HEK293 (cell line): ENCODE data around the gene TBC1D4.

Source experiments
- CTCF ChIA-PET: fragments of 350-600 bp; formaldehyde crosslinking; extraction: SDS; loops from one replicate; lab custom pipeline; 2021; ENCODE audit warnings: antibody characterized with exemption; lab: Yijun Ruan, JAX
- POLR2A ChIA-PET: fragments of 300-600 bp; formaldehyde crosslinking; extraction: SDS; loops from one replicate; lab custom pipeline; 2020; ENCODE audit warnings: antibody characterized with exemption, inconsistent platforms; lab: Yijun Ruan, JAX
- H3K27ac ChIP-seq: fragments of 200-500 bp; sonication (Bioruptor generic); 2 replicates; pipeline ENCODE4 v1.5.1; 2014; ENCODE audit warnings: low read depth, low read length, control low read depth, inconsistent platforms; ENCODE audit errors: extremely low read depth
- H3K36me3 ChIP-seq, 2 experiments: fragments of 200-500 bp in 1 of 2; sonication (Bioruptor generic) in 1 of 2; 1 replicate in 1 of 2; 2 replicates in 1 of 2; pipeline ENCODE4 v1.5.1; 2014 to 2017; ENCODE audit warnings: inconsistent platforms in 2 of 2, low read length in 2 of 2; ENCODE audit not compliant: control insufficient read depth in 2 of 2, insufficient read depth in 1 of 2
- H3K4me1 ChIP-seq: fragments of 200-500 bp; sonication (Bioruptor generic); 2 replicates; pipeline ENCODE4 v1.5.1; 2014; ENCODE audit warnings: mild to moderate bottlenecking, low read length, inconsistent platforms; ENCODE audit not compliant: control insufficient read depth, insufficient read depth
- H3K4me3 ChIP-seq: 2 replicates; pipeline ENCODE4 v1.5.1; 2011; ENCODE audit warnings: low read depth, mild to moderate bottlenecking, control low read depth, low read length, moderate library complexity
- H3K9me3 ChIP-seq: fragments of 200-500 bp; sonication (Bioruptor generic); 2 replicates; pipeline ENCODE4 v1.5.1; 2014; ENCODE audit warnings: low read depth, low read length, inconsistent platforms; ENCODE audit not compliant: control insufficient read depth, insufficient read depth
- ATF2 ChIP-seq: fragments of 450-650 bp; formaldehyde crosslinking; IDR thresholded peaks from 2 replicates; pipeline ENCODE4 v1.5.1; 2016; ENCODE audit warnings: missing biosample characterization, missing genetic modification characterization, low read depth
- FEZF1 ChIP-seq: fragments of 450-650 bp; formaldehyde crosslinking; IDR thresholded peaks from 2 replicates; pipeline ENCODE4 v1.5.1; 2016; ENCODE audit warnings: missing biosample characterization, missing genetic modification characterization
- GLI2 ChIP-seq: fragments of 450-650 bp; formaldehyde crosslinking; IDR thresholded peaks from 2 replicates; pipeline ENCODE4; 2017; ENCODE audit warnings: missing biosample characterization, missing genetic modification characterization, low read depth, borderline replicate concordance
- INSM2 ChIP-seq: fragments of 450-650 bp; formaldehyde crosslinking; IDR thresholded peaks from 2 replicates; pipeline ENCODE4 v1.5.1; 2016; ENCODE audit warnings: missing biosample characterization, missing genetic modification characterization
- KLF8 ChIP-seq: fragments of 450-650 bp; formaldehyde crosslinking; IDR thresholded peaks from 2 replicates; pipeline ENCODE4 v1.5.1; 2016; ENCODE audit warnings: missing biosample characterization, missing genetic modification characterization
- PATZ1 ChIP-seq: fragments of 450-650 bp; formaldehyde crosslinking; IDR thresholded peaks from 2 replicates; pipeline ENCODE4 v1.5.1; 2016; ENCODE audit warnings: missing biosample characterization, missing genetic modification characterization
- PRDM2 ChIP-seq: fragments of 450-650 bp; formaldehyde crosslinking; IDR thresholded peaks from 2 replicates; pipeline ENCODE4 v1.5.1; 2016; ENCODE audit warnings: missing biosample characterization, missing genetic modification characterization, borderline replicate concordance
- ZNF157 ChIP-seq: fragments of 450-650 bp; formaldehyde crosslinking; IDR thresholded peaks from 2 replicates; pipeline ENCODE4 v1.5.1; 2016; ENCODE audit warnings: missing biosample characterization, missing genetic modification characterization
- ZNF280C ChIP-seq: fragments of 450-650 bp; formaldehyde crosslinking; IDR thresholded peaks from 2 replicates; pipeline ENCODE4 v1.5.1; 2016; ENCODE audit warnings: missing biosample characterization, missing genetic modification characterization
- ZNF513 ChIP-seq: fragments of 450-650 bp; IDR thresholded peaks from 2 replicates; pipeline ENCODE4 v1.5.1; 2018; ENCODE audit warnings: missing biosample characterization, missing genetic modification characterization
- ZNF521 ChIP-seq: fragments of 450-650 bp; formaldehyde crosslinking; IDR thresholded peaks from 2 replicates; pipeline ENCODE4 v1.5.1; 2017; ENCODE audit warnings: missing biosample characterization, mild to moderate bottlenecking, missing genetic modification characterization
- ZNF747 ChIP-seq: fragments of 450-650 bp; formaldehyde crosslinking; IDR thresholded peaks from 2 replicates; pipeline ENCODE4 v1.5.1; 2016; ENCODE audit warnings: missing biosample characterization, missing genetic modification characterization

The TBC1D4 gene

GRCh38 chr13:75460644-75461043, 21.3 kb downstream of the TBC1D4 start:
- H3K4me1 ChIP-seq: no peaks in the 10 kb centered on the region
- peaks cover 0 to 8% of the 10 kb centered on the region in 2 experiments; a peak in 1 of 3 replicates for H3K36me3 ChIP-seq
- POLR2A ChIA-PET: no interaction called here
- no peak for TF ChIP-seq INSM2 (tag by site-specific recombination)
- TF ChIP-seq ZNF747 (tag by site-specific recombination): no peak
- TF ChIP-seq ZNF521 (tag by site-specific recombination): no peak
- TF ChIP-seq ZNF513: no peak
- TF ChIP-seq KLF8 (tag by site-specific recombination): no peak
- TF ChIP-seq PRDM2 (tag by site-specific recombination): no peak
- TF ChIP-seq GLI2: no peak
- no peak for TF ChIP-seq FEZF1
- no peak for TF ChIP-seq ATF2 (tag by site-specific recombination)
- no peak for TF ChIP-seq ZNF157
- TF ChIP-seq ZNF280C (tag by site-specific recombination): no peak
- TF ChIP-seq PATZ1: no peak
- no peaks in the 10 kb centered on the region for H3K9me3 ChIP-seq
- CTCF ChIA-PET: interaction anchor here (0.9 kb wide), 1 partner anchor 22 kb away, joined by 4 read pairs; the partner anchor contains the start of gene TBC1D4
- H3K4me3 ChIP-seq: no peak overlapping the region
- no peak overlapping the region for H3K27ac ChIP-seq
